Muscle layer of duodenum (tissue), 2 donors: ENCODE results near the gene AADAC.
"Not testable (repeated sequence)": the region's sequence is repeated elsewhere in the genome, so short reads cannot be mapped to it uniquely, and the experiment has no call there.

Experiments
- H3K27ac ChIP-seq: one replicate; pipeline ENCODE4 v1.7.0; 2013; ENCODE audit warnings: mild to moderate bottlenecking, low read length
- H3K27me3 ChIP-seq: one replicate; pipeline ENCODE4 v1.7.0; 2013; ENCODE audit warnings: low read depth, mild to moderate bottlenecking, control low read depth, low read length
- H3K36me3 ChIP-seq, 2 donors: one replicate each; pipeline ENCODE4 v1.7.0; 2013; ENCODE audit warnings: low read length in 2 of 2, control low read depth in 1 of 2, mild to moderate bottlenecking in 1 of 2; ENCODE audit not compliant: insufficient read depth in 2 of 2, control insufficient read depth in 1 of 2
- H3K4me1 ChIP-seq, 2 donors: one replicate each; pipeline ENCODE4 v1.7.0; 2013; ENCODE audit warnings: low read length in 2 of 2, mild to moderate bottlenecking in 2 of 2, control low read depth in 1 of 2, moderate library complexity in 1 of 2; ENCODE audit not compliant: insufficient read depth in 2 of 2, control insufficient read depth in 1 of 2
- H3K4me3 ChIP-seq, 2 donors: one replicate each; pipeline ENCODE4 v1.7.0; 2013; ENCODE audit warnings: low read length in 2 of 2, low read depth in 1 of 2, mild to moderate bottlenecking in 1 of 2
- H3K9me3 ChIP-seq, 2 donors: one replicate each; pipeline ENCODE4 v1.7.0; 2013; ENCODE audit warnings: low read length in 2 of 2, control low read depth in 1 of 2, mild to moderate bottlenecking in 1 of 2; ENCODE audit not compliant: control insufficient read depth in 1 of 2
- donor health status: healthy.

The AADAC gene

GRCh38 chr3:151837057-151837456, 23.1 kb downstream of the AADAC start:
- Histone ChIP-seq H3K4me3 (no peak overlapping the region), H3K36me3 (no peaks in the 10 kb centered on the region), H3K9me3 (no peaks in the 10 kb centered on the region), H3K4me1 (peaks cover 0 to 7% of the 10 kb centered on the region in 2 donors), H3K27ac (no peak overlapping the region), H3K27me3 (no peaks in the 10 kb centered on the region)

- Histone ChIP-seq H3K4me1 (peaks cover 0 to 7% of the 10 kb centered on the region in 2 donors), H3K27ac (no peak overlapping the region), H3K36me3 (no peaks in the 10 kb centered on the region), H3K4me3 (peak overlapping the region in 1 of 2 donors; percentile 52), H3K27me3 (no peaks in the 10 kb centered on the region), H3K9me3 (no peaks in the 10 kb centered on the region)
Observed at GRCh38 chr3:151838574-151839312, 24.8 kb downstream of the AADAC start.

- peaks cover 0 to 7% of the 10 kb centered on the region in 2 donors for H3K4me1 ChIP-seq
- H3K4me3 ChIP-seq: no peak overlapping the region
- H3K27ac ChIP-seq: no peak overlapping the region
- H3K36me3 ChIP-seq: no peaks in the 10 kb centered on the region
- no peaks in the 10 kb centered on the region for H3K27me3 ChIP-seq
- H3K9me3 ChIP-seq: no peaks in the 10 kb centered on the region
Observed at GRCh38 chr3:151839313-151839631, 25.4 kb downstream of the AADAC start.

GRCh38 chr3:151841801-151842200, 27.9 kb downstream of the AADAC start:
- Histone ChIP-seq H3K9me3 (no peaks in the 10 kb centered on the region), H3K4me3 (no peak overlapping the region), H3K36me3 (no peaks in the 10 kb centered on the region), H3K27ac (no peak overlapping the region), H3K27me3 (no peaks in the 10 kb centered on the region), H3K4me1 (peaks cover 0 to 4% of the 10 kb centered on the region in 2 donors)

GRCh38 chr3:151843275-151843674, 29.4 kb downstream of the AADAC start:
- Histone ChIP-seq H3K27me3 (no peaks in the 10 kb centered on the region), H3K4me3 (no peak overlapping the region), H3K27ac (no peak overlapping the region)

GRCh38 chr3:151845306-151845905, 31.5 kb downstream of the AADAC start:
- Histone ChIP-seq H3K27ac (no peak overlapping the region), H3K4me1 (no peaks in the 10 kb centered on the region), H3K9me3 (peaks cover 0 to 6% of the 10 kb centered on the region in 2 donors), H3K36me3 (no peaks in the 10 kb centered on the region), H3K4me3 (no peak overlapping the region), H3K27me3 (no peaks in the 10 kb centered on the region)

More at GRCh38 chr3:151843275-151843674, 29.4 kb downstream of the AADAC start:
- Histone ChIP-seq H3K9me3 (no peaks in the 10 kb centered on the region), H3K36me3 (no peaks in the 10 kb centered on the region), H3K4me1 (no peaks in the 10 kb centered on the region)

- H3K27me3 ChIP-seq, H3K27ac ChIP-seq, H3K9me3 ChIP-seq, H3K36me3 ChIP-seq, H3K4me1 ChIP-seq, H3K4me3 ChIP-seq: not testable (repeated sequence)
Observed at GRCh38 chr3:151850065-151850464, 36.1 kb downstream of the AADAC start.

GRCh38 chr3:151852074-151852811, 38.3 kb downstream of the AADAC start:
- H3K36me3 ChIP-seq: no peaks in the 10 kb centered on the region
- H3K9me3 ChIP-seq: peaks cover 0 to 6% of the 10 kb centered on the region in 2 donors
- H3K4me1 ChIP-seq: no peaks in the 10 kb centered on the region
- H3K4me3 ChIP-seq: no peak overlapping the region
- no peaks in the 10 kb centered on the region for H3K27me3 ChIP-seq
- no peak overlapping the region for H3K27ac ChIP-seq

GRCh38 chr3:151856118-151856517, 42.2 kb downstream of the AADAC start:
- peaks cover 0 to 9% of the 10 kb centered on the region in 2 donors for H3K4me1 ChIP-seq
- H3K27ac ChIP-seq: no peak overlapping the region
- no peaks in the 10 kb centered on the region for H3K36me3 ChIP-seq
- no peak overlapping the region for H3K4me3 ChIP-seq
- H3K9me3 ChIP-seq: no peaks in the 10 kb centered on the region
- H3K27me3 ChIP-seq: no peaks in the 10 kb centered on the region

GRCh38 chr3:151856641-151857040, 42.7 kb downstream of the AADAC start:
- H3K9me3 ChIP-seq: no peaks in the 10 kb centered on the region
- no peak overlapping the region for H3K4me3 ChIP-seq
- H3K36me3 ChIP-seq: no peaks in the 10 kb centered on the region
- H3K27ac ChIP-seq: no peak overlapping the region
- H3K4me1 ChIP-seq: peaks cover 0 to 9% of the 10 kb centered on the region in 2 donors
- H3K27me3 ChIP-seq: no peaks in the 10 kb centered on the region

GRCh38 chr3:151859233-151859673, 45.3 kb downstream of the AADAC start:
- Histone ChIP-seq H3K4me1 (peaks cover 0 to 9% of the 10 kb centered on the region in 2 donors), H3K36me3 (no peaks in the 10 kb centered on the region), H3K9me3 (no peaks in the 10 kb centered on the region), H3K27me3 (no peaks in the 10 kb centered on the region), H3K4me3 (no peak overlapping the region), H3K27ac (no peak overlapping the region)
